Activated T-cell treated with anti-CD3 and anti-CD28 coated beads, Interleukin-2, amount 50 U/mL, for 48 hours (primary cell): ENCODE results near the gene TEX52.
"Not testable (repeated sequence)": the region's sequence is repeated elsewhere in the genome, so short reads cannot be mapped to it uniquely, and the experiment has no call there.

Experiments
- DNase-seq, 2 experiments: peaks; one replicate each; pipeline ENCODE4 v3.0.0-alpha.2; 2020

TEX52 gene

GRCh38 chr12:2857021-2857431, at the start of gene TEX52:
Gene TEX52, minus strand, starts transcription at chr12:2857039. Its CDS starts 13 bp downstream, at chr12:2857026.
- no peak for DNase-seq

- DNase-seq: no peak
Measured at GRCh38 chr12:2904260-2904659, 47.4 kb upstream of the TEX52 start.

GRCh38 chr12:2902272-2902880, 45.5 kb upstream of the TEX52 start:
- no peak for DNase-seq

- no peak for DNase-seq
Measured at GRCh38 chr12:2900642-2901041, 43.8 kb upstream of the TEX52 start.

GRCh38 chr12:2897418-2897817, 40.6 kb upstream of the TEX52 start:
- DNase-seq: no peak

GRCh38 chr12:2895511-2895910, 38.7 kb upstream of the TEX52 start:
- no peak for DNase-seq

GRCh38 chr12:2895051-2895451, 38.2 kb upstream of the TEX52 start:
- DNase-seq: no peak

GRCh38 chr12:2893007-2893406, 36.2 kb upstream of the TEX52 start:
- DNase-seq: no peak

GRCh38 chr12:2892246-2892645, 35.4 kb upstream of the TEX52 start:
- DNase-seq: no peak

- DNase-seq: peak in 1 of 2 experiments; percentile 42
Measured at GRCh38 chr12:2891240-2892053, 34.6 kb upstream of the TEX52 start.

- peak; percentile 98 for DNase-seq
Measured at GRCh38 chr12:2890388-2891239, 33.8 kb upstream of the TEX52 start, which contains the start of gene TULP3. Gene TULP3, plus strand, starts transcription at chr12:2890891. Its CDS starts 57 bp downstream, at chr12:2890948.

GRCh38 chr12:2890001-2890387, 33.2 kb upstream of the TEX52 start:
- DNase-seq: no peak

GRCh38 chr12:2886768-2887450, 30.1 kb upstream of the TEX52 start:
- DNase-seq: no peak

GRCh38 chr12:2884810-2885209, 28.0 kb upstream of the TEX52 start:
- no peak for DNase-seq

GRCh38 chr12:2879853-2880252, 23.0 kb upstream of the TEX52 start:
- DNase-seq: no peak

GRCh38 chr12:2877953-2878732, 21.3 kb upstream of the TEX52 start:
- DNase-seq: no peak

GRCh38 chr12:2877047-2877952, 20.5 kb upstream of the TEX52 start, which contains the start of the genes FOXM1 and RHNO1:
Gene FOXM1, minus strand, starts transcription at chr12:2877174. Its CDS starts 2,696 bp downstream, at chr12:2874478.
Gene RHNO1, plus strand, starts transcription at chr12:2877223. Its CDS starts 8,144 bp downstream, at chr12:2885367.
- peak; percentile 90 to 93 for DNase-seq

- DNase-seq: peak in 1 of 2 experiments; percentile 67
Measured at GRCh38 chr12:2876431-2877046, 19.7 kb upstream of the TEX52 start.

- not testable (repeated sequence) for DNase-seq
Measured at GRCh38 chr12:2868986-2869632, 12.3 kb upstream of the TEX52 start.
